GM12878 (cell line): Measurements from ENCODE around the gene HSPA2. TPM values are rescaled to one million over a fixed set of nuclear protein-coding genes. Genes with fewer than 3 reads are reported as not detected.
A peak's percentile ranks its signal among the peaks of the same experiment; 100 is the strongest.

Source experiments
- ATAC-seq: fragments of 200-7000 bp; cut with Tn5 transposase; 3 replicates; pipeline ENCODE4 v1.9.1; 2020; ENCODE audit warnings: mild to moderate bottlenecking, moderate library complexity
- BruUV-seq: library from RNA; stranded (reverse); fragments of 400-500 nt; replicated peaks from 2 replicates; lab custom pipeline; 2021; lab: Mats Ljungman, UMichigan
- CTCF ChIA-PET: fragments of 300-600 bp; sonication (Branson Sonifier 250); formaldehyde crosslinking; extraction: SDS; loops from one replicate; lab custom pipeline; 2021; ENCODE audit warnings: inconsistent platforms; lab: Yijun Ruan, JAX
- POLR2A ChIA-PET: fragments of 350-600 bp; formaldehyde crosslinking; extraction: SDS; loops from one replicate; lab custom pipeline; 2021; ENCODE audit warnings: inconsistent platforms; lab: Charles Lee
- RAD21 ChIA-PET: fragments of 300-600 bp; sonication (Branson Sonifier 250); formaldehyde crosslinking; loops from one replicate; lab custom pipeline; 2023; ENCODE audit warnings: antibody characterized with exemption; ENCODE audit not compliant: unreplicated experiment; lab: Charles Lee
- SMC1A ChIA-PET: fragments of 300-600 bp; sonication (Branson Sonifier 250); formaldehyde crosslinking; loops from one replicate; lab custom pipeline; 2023; ENCODE audit not compliant: unreplicated experiment, uncharacterized antibody; lab: Charles Lee
- DNase-seq: peaks from one replicate; pipeline ENCODE4 v3.0.0-alpha.2; 2011; ENCODE audit warnings: low read depth, low spot score
- FAIRE-seq: peaks from 3 replicates; lab custom pipeline; 2011; peaks lifted over from hg19 to GRCh38; lab: Jason Lieb, UNC
- H2AFZ ChIP-seq: 2 replicates; pipeline ENCODE4 v1.6.0; 2011; ENCODE audit warnings: low read depth, low read length, control low read depth; ENCODE audit not compliant: control insufficient read depth
- H3K27ac ChIP-seq: 2 replicates; pipeline ENCODE4 v1.5.1; 2011; ENCODE audit warnings: control low read depth; ENCODE audit not compliant: control insufficient read depth, insufficient read depth
- H3K27me3 ChIP-seq, 2 experiments: replicated peaks in 1 of 2; 2 replicates each; pipeline versions ENCODE4 v1.6.0 to v1.6.1; 2011; ENCODE audit warnings: low read length in 1 of 2; ENCODE audit not compliant: control insufficient read depth in 2 of 2, insufficient read depth in 2 of 2
- H3K36me3 ChIP-seq, 2 experiments: 2 replicates each; pipeline ENCODE4 v1.5.1; 2011; ENCODE audit warnings: low read length in 1 of 2; ENCODE audit not compliant: control insufficient read depth in 2 of 2, insufficient read depth in 2 of 2
- H3K4me1 ChIP-seq: 2 replicates; pipeline ENCODE4 v1.6.1; 2011; ENCODE audit warnings: mild to moderate bottlenecking, low read length, moderate library complexity, mixed read lengths; ENCODE audit not compliant: control insufficient read depth, insufficient read depth
- H3K4me2 ChIP-seq: 2 replicates; pipeline ENCODE4 v1.6.0; 2011; ENCODE audit warnings: control low read depth; ENCODE audit not compliant: control insufficient read depth, insufficient read depth
- H3K4me3 ChIP-seq: fragments of 200-600 bp; sonication (generic); 2 replicates; pipeline ENCODE4 v1.5.1; 2016
- H3K79me2 ChIP-seq: 2 replicates; pipeline ENCODE4 v1.6.0; 2011; ENCODE audit warnings: low read length; ENCODE audit not compliant: control insufficient read depth, insufficient read depth
- H3K9ac ChIP-seq: 2 replicates; pipeline ENCODE4 v1.8.0; 2011; ENCODE audit warnings: low read length, control low read depth, mixed read lengths; ENCODE audit not compliant: control insufficient read depth, insufficient read depth
- H3K9me3 ChIP-seq: replicated peaks from 3 replicates; pipeline ENCODE4 v1.5.1; 2011; ENCODE audit warnings: mild to moderate bottlenecking, low read length; ENCODE audit not compliant: control insufficient read depth, insufficient read depth
- H4K20me1 ChIP-seq: 2 replicates; pipeline ENCODE4 v1.6.0; 2011; ENCODE audit not compliant: control insufficient read depth, insufficient read depth
- CBFB ChIP-seq: IDR thresholded peaks from 2 replicates; pipeline ENCODE4 v1.6.1; 2016; ENCODE audit warnings: antibody characterized with exemption, low read depth
- CHD1 ChIP-seq: IDR thresholded peaks from 2 replicates; pipeline ENCODE4 v1.6.1; 2012; ENCODE audit warnings: low read depth, low read length, improper control_type of control experiment
- ESRRA ChIP-seq: IDR thresholded peaks from 2 replicates; pipeline ENCODE4 v1.6.1; 2012; ENCODE audit warnings: mild to moderate bottlenecking, low read length, improper control_type of control experiment
- EZH2 ChIP-seq: IDR thresholded peaks from 2 replicates; pipeline ENCODE4 v1.6.1; 2012; ENCODE audit warnings: low read depth, mild to moderate bottlenecking, control low read depth, inconsistent platforms, low read length, borderline replicate concordance; ENCODE audit not compliant: control insufficient read depth
- HDAC6 ChIP-seq: fragments of 200-600 bp; sonication (generic); IDR thresholded peaks from one replicate; pipeline ENCODE4 v1.8.0; 2017; ENCODE audit warnings: antibody characterized with exemption; ENCODE audit not compliant: unreplicated experiment
- MEF2B ChIP-seq: fragments of 450-650 bp; IDR thresholded peaks from 2 replicates; pipeline ENCODE4 v1.6.1; 2018; ENCODE audit warnings: mild to moderate bottlenecking, moderate library complexity; ENCODE audit not compliant: partially characterized antibody, poor library complexity, severe bottlenecking
- NFYB ChIP-seq: IDR thresholded peaks from 2 replicates; pipeline ENCODE4 v1.6.1; 2011; ENCODE audit warnings: low read depth, mild to moderate bottlenecking, low read length, improper control_type of control experiment, moderate library complexity; ENCODE audit not compliant: insufficient read depth
- PAX5 ChIP-seq: IDR thresholded peaks from 2 replicates; pipeline ENCODE4 v1.6.1; 2011; ENCODE audit warnings: low read depth, low read length, borderline replicate concordance
- RAD21 ChIP-seq: IDR thresholded peaks from 2 replicates; pipeline ENCODE4 v1.6.1; 2011; ENCODE audit warnings: mild to moderate bottlenecking, low read depth, low read length, moderate library complexity; ENCODE audit not compliant: insufficient read depth
- SMAD1 ChIP-seq: fragments of 450-650 bp; IDR thresholded peaks from 2 replicates; pipeline ENCODE4 v1.6.1; 2018; ENCODE audit warnings: mild to moderate bottlenecking, low read depth; ENCODE audit not compliant: partially characterized antibody
- YY1 ChIP-seq: IDR thresholded peaks from 2 replicates; pipeline ENCODE4 v1.6.1; 2011; ENCODE audit warnings: low read depth, mild to moderate bottlenecking, low read length
- ZBED1 ChIP-seq: IDR thresholded peaks from 2 replicates; pipeline ENCODE4 v1.6.1; 2016; ENCODE audit warnings: borderline replicate concordance
- WGBS: methylation state at CpG from one replicate; pipeline ENCODE4 v1.1.6; 2016; ENCODE audit warnings: low lambda C conversion rate; ENCODE audit not compliant: insufficient replicate concordance, insufficient coverage; ENCODE audit errors: missing lambda C conversion rate; 5-methylcytosine and 5-hydroxymethylcytosine counted together
- in situ Hi-C: fragments of 300-500 bp; cut with MboI; formaldehyde crosslinking; loops from 9 replicates; pipeline ENCODE4 v1.14.3; 2018; ENCODE audit warnings: mixed read lengths
- intact Hi-C: fragments of 100-400 bp; cut with micrococcal nuclease; formaldehyde crosslinking; loops from one replicate; pipeline ENCODE4 v1.14.2; 2022; ENCODE audit not compliant: unreplicated experiment
- polyA plus RNA-seq, 11 experiments: library from polyadenylated mRNA; depleted of rRNA in 4 of 11; unstranded in 6 of 11; stranded (reverse) in 5 of 11; fragments of >200 nt; fragmentation: Nextera tagmentation in 4 of 11; fragmentation: Illumina TruSeq in 1 of 11; extraction: Ambion mirVana in 4 of 11; extraction: Trizol in 1 of 11; gene quantifications; 1 replicate in 1 of 11; 2 replicates in 10 of 11; pipeline versions ENCODE4 v1.2.1 to v1.2.3, GENCODE V29; 2011 to 2016; ENCODE audit warnings: inconsistent platforms in 2 of 11, missing spikeins in 2 of 11, low read depth in 1 of 11
- total RNA-seq, 4 experiments: library from RNA; depleted of rRNA in 3 of 4; stranded (reverse); fragments of >200 nt in 3 of 4; fragmentation: Illumina TruSeq in 1 of 4; extraction: Trizol in 1 of 4; gene quantifications; 2 replicates each; pipeline versions ENCODE4 v1.2.1 to v1.2.3, GENCODE V29; 2013 to 2021
- TF ChIP-seq, protein P1 (sequence below): fragments of 450-650 bp; IDR thresholded peaks from 2 replicates; pipeline ENCODE4 v1.6.1; 2017; ENCODE audit warnings: mild to moderate bottlenecking
- TF ChIP-seq, protein P2 (sequence below): fragments of 150-350 bp; IDR thresholded peaks from 2 replicates; pipeline ENCODE4 v1.6.1; 2014; ENCODE audit warnings: mild to moderate bottlenecking, low read depth, low read length
- TF ChIP-seq, protein P3 (sequence below): fragments of 450-650 bp; IDR thresholded peaks from 2 replicates; pipeline ENCODE4 v1.6.1; 2017; ENCODE audit warnings: mild to moderate bottlenecking, low read depth, inconsistent platforms; ENCODE audit not compliant: poor library complexity, severe bottlenecking
- TF ChIP-seq, protein P4 (sequence below): IDR thresholded peaks from 2 replicates; pipeline ENCODE4 v1.6.1; 2012; ENCODE audit warnings: low read depth, low read length, improper control_type of control experiment

The HSPA2 gene
- total and polyA plus RNA-seq, 10 of the 15 experiments (the other 5 are each of a cell fraction or from before 2014, with no cell fraction given) = 0.02 to 1.2 (median 0.65) TPM

DNA sequence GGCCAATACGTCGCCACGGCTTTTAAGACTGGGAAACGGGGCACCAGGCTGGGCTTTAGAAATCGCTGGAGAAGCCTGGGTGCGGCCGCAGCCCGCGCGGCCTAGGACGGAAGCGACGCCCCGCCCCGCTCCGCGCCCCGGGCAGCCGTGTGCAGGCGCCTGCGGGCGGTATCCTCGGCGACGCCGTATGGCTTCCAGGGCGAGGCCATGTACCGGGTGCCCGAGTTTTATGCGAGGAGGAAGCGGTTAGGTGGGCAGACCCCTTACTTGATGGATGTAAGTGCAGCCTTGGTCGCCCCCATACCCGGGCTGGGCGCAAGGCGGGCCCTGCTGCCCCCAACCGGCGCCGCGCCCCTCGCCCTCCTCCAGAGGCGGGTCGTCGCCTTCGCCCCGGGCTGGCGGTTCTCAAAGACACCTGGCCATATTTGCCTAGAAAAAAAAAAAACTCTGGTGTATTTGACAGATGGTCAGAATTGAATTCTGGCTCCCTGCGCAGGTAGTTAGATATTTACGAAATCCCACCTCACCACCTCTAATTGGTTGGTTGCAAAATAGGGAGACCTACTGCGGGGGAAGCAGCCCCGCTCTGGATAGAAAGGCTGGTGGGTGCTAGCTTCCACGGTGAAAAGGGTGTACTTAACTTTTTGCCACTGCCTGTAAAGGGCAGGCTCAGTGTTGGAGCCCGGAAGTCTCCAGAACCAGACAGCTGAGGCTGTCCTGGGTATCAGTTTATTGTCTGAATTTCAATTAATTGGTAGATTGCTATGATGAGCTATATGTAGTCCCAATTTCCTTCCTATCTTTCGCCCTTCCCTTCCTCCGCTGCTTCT lies 9.5 kb downstream of the HSPA2 start, which contains the start of gene PPP1R36:
TSS of gene PPP1R36 (plus strand) at position 171 of the 830 bp plus-strand sequence. CDS start at position 208, 37 bp downstream.
- Histone ChIP-seq H3K9me3 (no peaks in the 10 kb centered on the region), H3K4me1 (no peaks in the 10 kb centered on the region), H3K4me3 (no peak within 1 kb of the TSS), H3K27me3 (peaks cover 3 to 14% of the 10 kb centered on the region in 2 experiments), H3K4me2 (peak within 1 kb of the TSS; percentile 61; the same call in 1 of the 2 replicates), H4K20me1 (no peaks in the 10 kb centered on the region), H2AFZ (peak within 1 kb of the TSS; percentile 46), H3K27ac (no peak within 1 kb of the TSS), H3K36me3 (no peaks in the 10 kb centered on the region), H3K79me2 (no peaks in the 10 kb centered on the region), H3K9ac (no peak within 1 kb of the TSS)
- ChIA-PET SMC1A (interaction anchor here (0.7 kb wide), 1 partner anchor 149 kb away, joined by 3 read pairs; no protein-coding TSS in a partner anchor), RAD21 (no interaction called here), POLR2A (interaction anchor here (0.6 kb wide), 1 partner anchor 1797 kb away, joined by 3 read pairs; no protein-coding TSS in a partner anchor), CTCF (interaction anchor here (0.7 to 1.5 kb wide), 2 partner anchors 12 to 1119 kb away, joined by 3 read pairs; no protein-coding TSS in a partner anchor)
- DNase-seq = no peak
- 9% methylated on average over 46 of the region's 54 CpGs for WGBS
- no peak for FAIRE-seq
- in situ Hi-C loops (no loop called here), intact Hi-C loops (no loop called here)
- peak; percentile 89 for ATAC-seq
- no TSS peak for BruUV-seq
- TF ChIP-seq, protein P1, sequence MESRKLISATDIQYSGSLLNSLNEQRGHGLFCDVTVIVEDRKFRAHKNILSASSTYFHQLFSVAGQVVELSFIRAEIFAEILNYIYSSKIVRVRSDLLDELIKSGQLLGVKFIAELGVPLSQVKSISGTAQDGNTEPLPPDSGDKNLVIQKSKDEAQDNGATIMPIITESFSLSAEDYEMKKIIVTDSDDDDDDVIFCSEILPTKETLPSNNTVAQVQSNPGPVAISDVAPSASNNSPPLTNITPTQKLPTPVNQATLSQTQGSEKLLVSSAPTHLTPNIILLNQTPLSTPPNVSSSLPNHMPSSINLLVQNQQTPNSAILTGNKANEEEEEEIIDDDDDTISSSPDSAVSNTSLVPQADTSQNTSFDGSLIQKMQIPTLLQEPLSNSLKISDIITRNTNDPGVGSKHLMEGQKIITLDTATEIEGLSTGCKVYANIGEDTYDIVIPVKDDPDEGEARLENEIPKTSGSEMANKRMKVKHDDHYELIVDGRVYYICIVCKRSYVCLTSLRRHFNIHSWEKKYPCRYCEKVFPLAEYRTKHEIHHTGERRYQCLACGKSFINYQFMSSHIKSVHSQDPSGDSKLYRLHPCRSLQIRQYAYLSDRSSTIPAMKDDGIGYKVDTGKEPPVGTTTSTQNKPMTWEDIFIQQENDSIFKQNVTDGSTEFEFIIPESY = no peak
- TF ChIP-seq YY1 = no peak
- TF ChIP-seq CBFB = no peak
- TF ChIP-seq, protein P2, sequence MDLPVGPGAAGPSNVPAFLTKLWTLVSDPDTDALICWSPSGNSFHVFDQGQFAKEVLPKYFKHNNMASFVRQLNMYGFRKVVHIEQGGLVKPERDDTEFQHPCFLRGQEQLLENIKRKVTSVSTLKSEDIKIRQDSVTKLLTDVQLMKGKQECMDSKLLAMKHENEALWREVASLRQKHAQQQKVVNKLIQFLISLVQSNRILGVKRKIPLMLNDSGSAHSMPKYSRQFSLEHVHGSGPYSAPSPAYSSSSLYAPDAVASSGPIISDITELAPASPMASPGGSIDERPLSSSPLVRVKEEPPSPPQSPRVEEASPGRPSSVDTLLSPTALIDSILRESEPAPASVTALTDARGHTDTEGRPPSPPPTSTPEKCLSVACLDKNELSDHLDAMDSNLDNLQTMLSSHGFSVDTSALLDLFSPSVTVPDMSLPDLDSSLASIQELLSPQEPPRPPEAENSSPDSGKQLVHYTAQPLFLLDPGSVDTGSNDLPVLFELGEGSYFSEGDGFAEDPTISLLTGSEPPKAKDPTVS = no peak
- no peak for TF ChIP-seq HDAC6
- TF ChIP-seq, protein P3, sequence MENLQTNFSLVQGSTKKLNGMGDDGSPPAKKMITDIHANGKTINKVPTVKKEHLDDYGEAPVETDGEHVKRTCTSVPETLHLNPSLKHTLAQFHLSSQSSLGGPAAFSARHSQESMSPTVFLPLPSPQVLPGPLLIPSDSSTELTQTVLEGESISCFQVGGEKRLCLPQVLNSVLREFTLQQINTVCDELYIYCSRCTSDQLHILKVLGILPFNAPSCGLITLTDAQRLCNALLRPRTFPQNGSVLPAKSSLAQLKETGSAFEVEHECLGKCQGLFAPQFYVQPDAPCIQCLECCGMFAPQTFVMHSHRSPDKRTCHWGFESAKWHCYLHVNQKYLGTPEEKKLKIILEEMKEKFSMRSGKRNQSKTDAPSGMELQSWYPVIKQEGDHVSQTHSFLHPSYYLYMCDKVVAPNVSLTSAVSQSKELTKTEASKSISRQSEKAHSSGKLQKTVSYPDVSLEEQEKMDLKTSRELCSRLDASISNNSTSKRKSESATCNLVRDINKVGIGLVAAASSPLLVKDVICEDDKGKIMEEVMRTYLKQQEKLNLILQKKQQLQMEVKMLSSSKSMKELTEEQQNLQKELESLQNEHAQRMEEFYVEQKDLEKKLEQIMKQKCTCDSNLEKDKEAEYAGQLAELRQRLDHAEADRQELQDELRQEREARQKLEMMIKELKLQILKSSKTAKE = no peak
- TF ChIP-seq RAD21 = no peak
- no peak for TF ChIP-seq CHD1
- no peak for TF ChIP-seq NFYB
- TF ChIP-seq ESRRA = no peak
- TF ChIP-seq ZBED1 = no peak
- TF ChIP-seq EZH2 = no peak
- no peak for TF ChIP-seq PAX5
- TF ChIP-seq, protein P4, sequence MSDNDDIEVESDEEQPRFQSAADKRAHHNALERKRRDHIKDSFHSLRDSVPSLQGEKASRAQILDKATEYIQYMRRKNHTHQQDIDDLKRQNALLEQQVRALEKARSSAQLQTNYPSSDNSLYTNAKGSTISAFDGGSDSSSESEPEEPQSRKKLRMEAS = no peak
- no peak for TF ChIP-seq MEF2B
- TF ChIP-seq SMAD1 = no peak
